ENCODE results near the gene ARHGEF12.

Gene ARHGEF12

GRCh38 chr11:120473503-120473902 is 137.3 kb downstream of the ARHGEF12 start:
- Histone ChIP-seq H3K9me3 (ENCODE audit: insufficient read depth, low read length) (no peaks in the 10 kb centered on the region), H3K27ac (ENCODE audit: low read depth, low read length) (no peak overlapping the region), H2AFZ (ENCODE audit: low read depth, low read length, severe bottlenecking) (no peak overlapping the region), H3F3A (ENCODE audit: insufficient read depth) (no peaks in the 10 kb centered on the region), H3K79me2 (ENCODE audit: insufficient read depth, low read length) (no peaks in the 10 kb centered on the region), H3K4me2 (ENCODE audit: low read depth, low read length, poor library complexity, severe bottlenecking) (no peak overlapping the region), H4K20me1 (ENCODE audit: low read depth, low read length) (no peaks in the 10 kb centered on the region), H3K9me2 (replicated peaks; ENCODE audit: insufficient read depth, low read length) (no peaks in the 10 kb centered on the region), H3K27me3 (ENCODE audit: low read length) (no peaks in the 10 kb centered on the region), H3K4me3 (ENCODE audit: insufficient read depth, low read length, poor library complexity, severe bottlenecking) (no peak overlapping the region), H3K9ac (ENCODE audit: low read length) (no peak overlapping the region), H3K36me3 (ENCODE audit: low read length) (no peaks in the 10 kb centered on the region)
- no peak for TF ChIP-seq EZH2phosphoT487 (conservative IDR thresholded peaks at IDR 0.05; ENCODE audit: low read length)
- TF ChIP-seq CTCF (IDR thresholded peaks at IDR 0.05; ENCODE audit: insufficient read depth, low read length, poor library complexity, severe bottlenecking) = no peak

GRCh38 chr11:120482149-120482548 is 145.9 kb downstream of the ARHGEF12 start:
- no peak overlapping the region for H3K9ac ChIP-seq (ENCODE audit: low read length)
- no peaks in the 10 kb centered on the region for H4K20me1 ChIP-seq (ENCODE audit: low read depth, low read length)
- H3K27ac ChIP-seq (ENCODE audit: low read depth, low read length) = no peak overlapping the region
- H3K4me2 ChIP-seq (ENCODE audit: low read depth, low read length, poor library complexity, severe bottlenecking) = no peak overlapping the region
- H2AFZ ChIP-seq (ENCODE audit: low read depth, low read length, severe bottlenecking) = no peak overlapping the region
- no peaks in the 10 kb centered on the region for H3K27me3 ChIP-seq (ENCODE audit: low read length)
- no peaks in the 10 kb centered on the region for H3K9me2 ChIP-seq (replicated peaks; ENCODE audit: insufficient read depth, low read length)
- H3K9me3 ChIP-seq (ENCODE audit: insufficient read depth, low read length) = no peaks in the 10 kb centered on the region
- no peak overlapping the region for H3K4me3 ChIP-seq (ENCODE audit: insufficient read depth, low read length, poor library complexity, severe bottlenecking)
- H3K36me3 ChIP-seq (ENCODE audit: low read length) = no peaks in the 10 kb centered on the region
- TF ChIP-seq CTCF (IDR thresholded peaks at IDR 0.05; ENCODE audit: insufficient read depth, low read length, poor library complexity, severe bottlenecking) (no peak), EZH2phosphoT487 (conservative IDR thresholded peaks at IDR 0.05; ENCODE audit: low read length) (no peak)
- no peaks in the 10 kb centered on the region for H3F3A ChIP-seq (ENCODE audit: insufficient read depth)
- no peaks in the 10 kb centered on the region for H3K79me2 ChIP-seq (ENCODE audit: insufficient read depth, low read length)

- H4K20me1 ChIP-seq (ENCODE audit: low read depth, low read length) = no peaks in the 10 kb centered on the region
- no peak overlapping the region for H3K9ac ChIP-seq (ENCODE audit: low read length)
- H3K79me2 ChIP-seq (ENCODE audit: insufficient read depth, low read length) = no peaks in the 10 kb centered on the region
- H3K4me2 ChIP-seq (ENCODE audit: low read depth, low read length, poor library complexity, severe bottlenecking) = no peak overlapping the region
- H3K9me3 ChIP-seq (ENCODE audit: insufficient read depth, low read length) = no peaks in the 10 kb centered on the region
- H3K27ac ChIP-seq (ENCODE audit: low read depth, low read length) = no peak overlapping the region
- H3K36me3 ChIP-seq (ENCODE audit: low read length) = no peaks in the 10 kb centered on the region
- no peak for TF ChIP-seq EZH2phosphoT487 (conservative IDR thresholded peaks at IDR 0.05; ENCODE audit: low read length)
- no peak for TF ChIP-seq CTCF (IDR thresholded peaks at IDR 0.05; ENCODE audit: insufficient read depth, low read length, poor library complexity, severe bottlenecking)
- no peaks in the 10 kb centered on the region for H3K27me3 ChIP-seq (ENCODE audit: low read length)
- no peak overlapping the region for H2AFZ ChIP-seq (ENCODE audit: low read depth, low read length, severe bottlenecking)
- no peak overlapping the region for H3K4me3 ChIP-seq (ENCODE audit: insufficient read depth, low read length, poor library complexity, severe bottlenecking)
- no peaks in the 10 kb centered on the region for H3K9me2 ChIP-seq (replicated peaks; ENCODE audit: insufficient read depth, low read length)
- H3F3A ChIP-seq (ENCODE audit: insufficient read depth) = no peaks in the 10 kb centered on the region
These were observed 148.5 kb downstream of the ARHGEF12 start for GRCh38 chr11:120484722-120485121.
